CD14-positive monocyte (primary cell): Measurements from ENCODE around the gene SMAD2. TPM values are rescaled to one million over a fixed set of nuclear protein-coding genes. Genes with fewer than 3 reads are reported as not detected.

Source experiments
- DNase-seq, 3 donors: peaks; one replicate each; pipeline ENCODE4 v3.0.0-alpha.2; 2011 to 2022
- H2AFZ ChIP-seq: 2 replicates; pipeline ENCODE4 v1.6.0; 2012; ENCODE audit warnings: mild to moderate bottlenecking, low read depth, low read length, inconsistent platforms; ENCODE audit not compliant: insufficient read depth, poor library complexity, severe bottlenecking
- H3K27ac ChIP-seq, 2 donors: 1 replicate in 1 of 2; 2 replicates in 1 of 2; pipeline ENCODE4 v1.5.1; 2012 to 2013; ENCODE audit warnings: low read length in 2 of 2, control low read depth in 1 of 2, inconsistent platforms in 1 of 2, low read depth in 1 of 2, mild to moderate bottlenecking in 1 of 2
- H3K27me3 ChIP-seq, 2 donors: one replicate each; pipeline versions ENCODE4 v1.6.0 to v1.6.1; 2011 to 2013; ENCODE audit warnings: low read length in 2 of 2; ENCODE audit not compliant: control insufficient read depth in 2 of 2, insufficient read depth in 2 of 2
- H3K36me3 ChIP-seq, 2 donors: replicated peaks in 1 of 2; 1 replicate in 1 of 2; 2 replicates in 1 of 2; pipeline versions ENCODE4 v1.5.1 to v1.6.1; 2012 to 2013; ENCODE audit warnings: low read length in 2 of 2, control low read depth in 1 of 2, inconsistent platforms in 1 of 2, mild to moderate bottlenecking in 1 of 2; ENCODE audit not compliant: insufficient read depth in 2 of 2, control insufficient read depth in 1 of 2
- H3K4me1 ChIP-seq, 2 donors: 1 replicate in 1 of 2; 2 replicates in 1 of 2; pipeline versions ENCODE4 v1.5.1 to v1.6.1; 2012 to 2013; ENCODE audit warnings: low read length in 2 of 2, control low read depth in 1 of 2, inconsistent platforms in 1 of 2, mild to moderate bottlenecking in 1 of 2, moderate library complexity in 1 of 2; ENCODE audit not compliant: insufficient read depth in 2 of 2, control insufficient read depth in 1 of 2
- H3K4me2 ChIP-seq: replicated peaks from 2 replicates; pipeline ENCODE3; 2012; ENCODE audit warnings: low read length, moderate library complexity, mild to moderate bottlenecking; ENCODE audit not compliant: poor library complexity, severe bottlenecking; ENCODE audit errors: extremely low read depth
- H3K4me3 ChIP-seq, 3 experiments: fragments of 200-600 bp in 1 of 3; sonication (generic) in 1 of 3; replicated peaks in 1 of 3; 1 replicate in 2 of 3; 2 replicates in 1 of 3; pipeline ENCODE4 v1.5.1; 2011 to 2013; ENCODE audit warnings: low read length in 3 of 3, mild to moderate bottlenecking in 3 of 3, control low read depth in 2 of 3, low read depth in 2 of 3, inconsistent platforms in 1 of 3, moderate library complexity in 1 of 3
- H3K79me2 ChIP-seq: 2 replicates; pipeline ENCODE4 v1.6.0; 2012; ENCODE audit warnings: mild to moderate bottlenecking, control low read depth, inconsistent platforms, low read length, moderate library complexity; ENCODE audit not compliant: insufficient read depth
- H3K9ac ChIP-seq: 2 replicates; pipeline ENCODE4 v1.6.0; 2017; ENCODE audit warnings: low read length, mild to moderate bottlenecking; ENCODE audit not compliant: insufficient read depth, poor library complexity, severe bottlenecking
- H3K9me3 ChIP-seq, 2 donors: replicated peaks in 1 of 2; 1 replicate in 1 of 2; 2 replicates in 1 of 2; pipeline versions ENCODE4 v1.5.1 to v1.6.1; 2012 to 2013; ENCODE audit warnings: low read length in 2 of 2, control low read depth in 1 of 2; ENCODE audit not compliant: control insufficient read depth in 1 of 2, insufficient read depth in 1 of 2
- H4K20me1 ChIP-seq: 2 replicates; pipeline ENCODE4 v1.6.0; 2012; ENCODE audit warnings: mild to moderate bottlenecking, low read length, control low read depth, moderate library complexity; ENCODE audit not compliant: insufficient read depth
- H3K27ac Mint-ChIP-seq, 7 donors: one replicate each; pipeline ENCODE4 v1.8.0; 2020; ENCODE audit warnings: mild to moderate bottlenecking in 7 of 7, mixed read lengths in 7 of 7, moderate library complexity in 6 of 7, inconsistent platforms in 2 of 7
- H3K27me3 Mint-ChIP-seq, 3 donors: one replicate each; pipeline ENCODE4 v1.8.0; 2021 to 2022; ENCODE audit warnings: low read depth in 3 of 3, mild to moderate bottlenecking in 3 of 3, mixed read lengths in 3 of 3, moderate library complexity in 3 of 3, inconsistent platforms in 1 of 3
- H3K36me3 Mint-ChIP-seq, 2 donors: one replicate each; pipeline ENCODE4 v1.8.0; 2020; ENCODE audit warnings: mixed read lengths in 2 of 2, inconsistent platforms in 1 of 2, mild to moderate bottlenecking in 1 of 2
- H3K4me1 Mint-ChIP-seq: one replicate; pipeline ENCODE4 v1.8.0; 2020; ENCODE audit warnings: mild to moderate bottlenecking, mixed read lengths
- H3K4me3 Mint-ChIP-seq, 2 donors: one replicate each; pipeline ENCODE4 v1.8.0; 2020; ENCODE audit warnings: mild to moderate bottlenecking in 2 of 2, mixed read lengths in 2 of 2, moderate library complexity in 1 of 2
- H3K9me3 Mint-ChIP-seq, 7 donors: one replicate each; pipeline ENCODE4 v1.8.0; 2020 to 2022; ENCODE audit warnings: mixed read lengths in 7 of 7, mild to moderate bottlenecking in 6 of 7, moderate library complexity in 6 of 7, inconsistent platforms in 2 of 7
- WGBS: methylation state at CpG from one replicate; pipeline ENCODE4 v1.1.5; 2013; ENCODE audit warnings: missing lambda C conversion rate; ENCODE audit not compliant: insufficient coverage; 5-methylcytosine and 5-hydroxymethylcytosine counted together
- intact Hi-C, 2 donors: fragments of 100-400 bp; cut with micrococcal nuclease; formaldehyde crosslinking; loops; one replicate each; pipeline versions ENCODE4 v1.15.0 to v1.15.1; 2023
- polyA plus RNA-seq, 3 donors: library from polyadenylated mRNA; depleted of rRNA in 1 of 3; unstranded in 2 of 3; stranded (reverse) in 1 of 3; fragments of 300-500 nt in 2 of 3; fragments of >200 nt in 1 of 3; fragmentation: Illumina TruSeq in 2 of 3; gene quantifications; 1 replicate in 2 of 3; 2 replicates in 1 of 3; pipeline ENCODE4 v1.2.3, GENCODE V29; 2012 to 2021
- TF ChIP-seq, protein P1 (sequence below): fragments of 200-600 bp; IDR thresholded peaks from one replicate; pipeline ENCODE4 v1.8.0; 2022; ENCODE audit warnings: antibody characterized with exemption, mild to moderate bottlenecking

The SMAD2 gene
- polyA plus RNA-seq, 3 donors, result 48.1 to 72.6 (median 70.6) TPM

DNA sequence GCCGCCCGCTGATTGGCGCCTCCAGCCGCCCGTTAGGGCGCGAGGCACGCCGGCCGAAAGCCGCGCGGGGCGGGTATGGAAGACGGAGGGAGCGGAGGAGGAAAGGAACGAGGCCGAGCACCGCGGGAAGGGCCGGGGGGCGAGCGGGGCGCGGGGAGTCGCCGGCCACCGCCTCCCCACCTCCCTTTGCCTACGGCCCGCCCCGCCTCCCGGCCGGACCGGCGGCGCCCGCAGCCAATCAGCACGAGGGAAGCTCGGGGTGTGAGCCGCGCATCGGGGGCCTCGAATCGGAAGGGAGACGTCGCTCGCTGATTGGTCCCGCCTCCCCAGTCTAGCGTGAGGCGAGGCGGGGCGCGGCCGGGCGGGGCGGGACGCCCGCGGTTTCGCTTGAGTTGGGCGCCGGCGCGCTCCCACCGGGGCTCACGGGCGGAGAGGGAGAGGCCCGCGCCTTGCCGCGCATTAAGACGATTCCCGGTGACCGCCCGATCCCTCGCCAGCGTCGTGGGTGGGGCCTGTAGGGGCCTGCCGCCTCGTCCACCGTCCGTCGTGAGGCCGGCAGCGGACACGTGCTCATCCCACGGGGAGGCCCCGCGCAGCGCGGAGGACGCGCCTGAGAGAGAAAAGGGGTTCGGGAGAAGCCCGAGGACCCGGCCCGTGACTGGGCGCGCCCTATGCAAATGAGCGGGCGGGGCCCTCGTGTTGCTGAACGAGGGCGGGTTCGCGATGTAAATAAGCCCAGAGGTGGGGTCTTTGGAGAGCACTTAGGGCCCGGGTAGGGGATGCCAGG, 665 bp upstream of the SMAD2 start:
- Histone ChIP-seq H3K9me3 (no peaks in the 10 kb centered on the region), H3K27ac (peak overlapping the region; percentile 87 to 94), H3K9ac (peak overlapping the region; percentile 90), H3K36me3 (no peaks in the 10 kb centered on the region), H3K4me3 (peak overlapping the region; percentile 28 to 87 (median 46)), H3K27me3 (no peaks in the 10 kb centered on the region), H3K79me2 (peaks cover 43% of the 10 kb centered on the region), H3K4me1 (peaks cover 35 to 41% of the 10 kb centered on the region in 2 donors), H4K20me1 (peaks cover 37% of the 10 kb centered on the region), H3K4me2 (peak overlapping the region; percentile 58), H2AFZ (peak overlapping the region; percentile 72)
- under 1% methylated on average over 102 of the region's 107 CpGs for WGBS
- TF ChIP-seq, protein P1, sequence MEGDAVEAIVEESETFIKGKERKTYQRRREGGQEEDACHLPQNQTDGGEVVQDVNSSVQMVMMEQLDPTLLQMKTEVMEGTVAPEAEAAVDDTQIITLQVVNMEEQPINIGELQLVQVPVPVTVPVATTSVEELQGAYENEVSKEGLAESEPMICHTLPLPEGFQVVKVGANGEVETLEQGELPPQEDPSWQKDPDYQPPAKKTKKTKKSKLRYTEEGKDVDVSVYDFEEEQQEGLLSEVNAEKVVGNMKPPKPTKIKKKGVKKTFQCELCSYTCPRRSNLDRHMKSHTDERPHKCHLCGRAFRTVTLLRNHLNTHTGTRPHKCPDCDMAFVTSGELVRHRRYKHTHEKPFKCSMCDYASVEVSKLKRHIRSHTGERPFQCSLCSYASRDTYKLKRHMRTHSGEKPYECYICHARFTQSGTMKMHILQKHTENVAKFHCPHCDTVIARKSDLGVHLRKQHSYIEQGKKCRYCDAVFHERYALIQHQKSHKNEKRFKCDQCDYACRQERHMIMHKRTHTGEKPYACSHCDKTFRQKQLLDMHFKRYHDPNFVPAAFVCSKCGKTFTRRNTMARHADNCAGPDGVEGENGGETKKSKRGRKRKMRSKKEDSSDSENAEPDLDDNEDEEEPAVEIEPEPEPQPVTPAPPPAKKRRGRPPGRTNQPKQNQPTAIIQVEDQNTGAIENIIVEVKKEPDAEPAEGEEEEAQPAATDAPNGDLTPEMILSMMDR, result no peak
- no peaks in the 10 kb centered on the region for H3K36me3 Mint-ChIP-seq
- DNase-seq, result peak; percentile 93 to 94 (median 93)
- H3K9me3 Mint-ChIP-seq, result no peaks in the 10 kb centered on the region
- H3K27ac Mint-ChIP-seq, result peak overlapping the region; percentile 88 to 94 (median 91)
- intact Hi-C loops, result loop anchor here (5.0 kb wide), 3 partner anchors 56 to 91 kb away; no protein-coding TSS in a partner anchor
- H3K4me3 Mint-ChIP-seq, result peak overlapping the region; percentile 78 to 86
- H3K27me3 Mint-ChIP-seq, result peaks cover 0 to 2% (median 0%) of the 10 kb centered on the region in 3 donors
- peaks cover 50% of the 10 kb centered on the region for H3K4me1 Mint-ChIP-seq

DNA sequence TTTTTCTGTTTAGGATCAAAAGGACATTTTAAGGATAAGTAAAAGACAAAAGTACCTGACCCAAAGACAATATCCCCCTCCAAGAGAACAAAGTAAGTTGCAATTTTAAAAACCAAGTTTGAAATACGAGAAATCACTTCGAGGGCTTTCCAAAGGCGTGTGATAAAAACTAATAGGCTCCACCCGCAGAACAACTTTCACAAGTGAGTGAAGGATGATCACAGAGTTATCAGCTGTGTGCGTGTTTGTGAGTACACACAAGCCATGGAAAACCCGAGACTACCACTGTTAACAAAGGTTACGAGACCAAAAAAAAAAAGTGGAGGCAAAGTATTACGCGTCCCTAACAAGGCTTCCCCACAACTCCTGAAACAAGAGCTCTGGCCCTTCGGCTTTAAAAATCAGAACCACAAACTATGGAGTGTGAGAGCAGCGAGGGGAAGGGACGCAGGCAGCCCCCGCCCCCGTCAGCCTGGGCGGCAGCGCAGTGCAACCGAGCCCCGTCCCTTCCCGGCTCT, 719 bp downstream of the SMAD2 start:
- H3K9ac ChIP-seq, result peak overlapping the region; percentile 90
- WGBS, result 0% methylated on average over 3 of the region's 19 CpGs
- Mint-ChIP-seq H3K27ac (peak overlapping the region; percentile 79 to 94 (median 87)), H3K4me3 (peak overlapping the region; percentile 79 to 93), H3K4me1 (peaks cover 62% of the 10 kb centered on the region), H3K27me3 (peaks cover 0 to 2% (median 0%) of the 10 kb centered on the region in 3 donors), H3K36me3 (no peaks in the 10 kb centered on the region), H3K9me3 (no peaks in the 10 kb centered on the region)
- TF ChIP-seq, protein P1, result no peak
- peaks cover 57% of the 10 kb centered on the region for H3K79me2 ChIP-seq
- H3K27me3 ChIP-seq, result no peaks in the 10 kb centered on the region
- H3K27ac ChIP-seq, result peak overlapping the region; percentile 81 to 95
- peaks cover 35 to 41% of the 10 kb centered on the region in 2 donors for H3K4me1 ChIP-seq
- peak overlapping the region; percentile 80 for H3K4me2 ChIP-seq
- H4K20me1 ChIP-seq, result peaks cover 51% of the 10 kb centered on the region
- no peaks in the 10 kb centered on the region for H3K9me3 ChIP-seq
- DNase-seq, result peak in 2 of 3 donors; percentile 28 to 79
- intact Hi-C loops, result loop anchor here (5.0 kb wide), 3 partner anchors 58 to 93 kb away; no protein-coding TSS in a partner anchor
- H3K36me3 ChIP-seq, result no peaks in the 10 kb centered on the region
- peak overlapping the region; percentile 79 for H2AFZ ChIP-seq
- peak overlapping the region; percentile 63 to 87 (median 81) for H3K4me3 ChIP-seq
